H9 (cell line): ENCODE measurements around the gene CLEC2L. TPM values are rescaled to one million over a fixed set of nuclear protein-coding genes. Genes with fewer than 3 reads are reported as not detected.

Experiments used
- DNase-seq: peaks from one replicate; pipeline ENCODE4 v3.0.0-alpha.2; 2017
- H2AFZ ChIP-seq: one replicate; pipeline ENCODE4 v1.6.1; 2013; ENCODE audit warnings: mild to moderate bottlenecking, low read length, control low read depth, moderate library complexity
- H2AK5ac ChIP-seq: 2 replicates; pipeline ENCODE4 v1.6.1; 2013; ENCODE audit warnings: low read length, control low read depth, mixed read lengths; ENCODE audit not compliant: insufficient read length
- H2BK120ac ChIP-seq: one replicate; pipeline ENCODE4 v1.6.1; 2013; ENCODE audit warnings: low read depth, mild to moderate bottlenecking, low read length, control low read depth, inconsistent platforms; ENCODE audit not compliant: poor library complexity, severe bottlenecking
- H2BK12ac ChIP-seq: 2 replicates; pipeline ENCODE4 v1.6.1; 2013; ENCODE audit warnings: low read length, control low read depth, mixed read lengths, low read depth; ENCODE audit not compliant: insufficient read length
- H2BK15ac ChIP-seq: 2 replicates; pipeline ENCODE4 v1.6.1; 2013; ENCODE audit warnings: low read depth, low read length, control low read depth
- H2BK20ac ChIP-seq: one replicate; pipeline ENCODE4 v1.6.1; 2013; ENCODE audit warnings: low read depth, mild to moderate bottlenecking, low read length, control low read depth, inconsistent platforms; ENCODE audit not compliant: poor library complexity, severe bottlenecking
- H2BK5ac ChIP-seq: 2 replicates; pipeline ENCODE4 v1.6.1; 2013; ENCODE audit warnings: low read length, control low read depth, mixed read lengths; ENCODE audit not compliant: insufficient read length
- H3K14ac ChIP-seq: 2 replicates; pipeline ENCODE4 v1.6.1; 2013; ENCODE audit warnings: low read length, control low read depth; ENCODE audit not compliant: insufficient read depth
- H3K18ac ChIP-seq: 2 replicates; pipeline ENCODE4 v1.6.1; 2013; ENCODE audit warnings: low read depth, mild to moderate bottlenecking, mixed read lengths, low read length, control low read depth; ENCODE audit not compliant: insufficient read length
- H3K23ac ChIP-seq: 2 replicates; pipeline ENCODE4 v1.6.1; 2013; ENCODE audit warnings: low read length, control low read depth, mixed read lengths, low read depth; ENCODE audit not compliant: insufficient read length
- H3K23me2 ChIP-seq: 2 replicates; pipeline ENCODE4 v1.6.1; 2013; ENCODE audit warnings: low read depth, mild to moderate bottlenecking, mixed read lengths, low read length, control low read depth; ENCODE audit not compliant: insufficient read length, poor library complexity, severe bottlenecking
- H3K27ac ChIP-seq: 2 replicates; pipeline ENCODE4 v1.5.1; 2013; ENCODE audit warnings: low read length, control low read depth, mixed read lengths, low read depth; ENCODE audit not compliant: insufficient read length
- H3K27me3 ChIP-seq: 2 replicates; pipeline ENCODE4 v1.6.1; 2013; ENCODE audit warnings: low read length, control low read depth, inconsistent platforms; ENCODE audit not compliant: insufficient read depth
- H3K4ac ChIP-seq: 2 replicates; pipeline ENCODE4 v1.6.1; 2013; ENCODE audit warnings: low read depth, mild to moderate bottlenecking, control low read depth, inconsistent platforms, low read length, moderate library complexity
- H3K4me1 ChIP-seq: 2 replicates; pipeline ENCODE4 v1.6.1; 2013; ENCODE audit warnings: low read length, control low read depth, inconsistent platforms; ENCODE audit not compliant: insufficient read depth
- H3K4me2 ChIP-seq: 2 replicates; pipeline ENCODE4 v1.6.1; 2013; ENCODE audit warnings: low read length, control low read depth, mixed read lengths; ENCODE audit not compliant: insufficient read length, insufficient read depth
- H3K56ac ChIP-seq: 2 replicates; pipeline ENCODE4 v1.6.1; 2013; ENCODE audit warnings: low read depth, mild to moderate bottlenecking, mixed read lengths, low read length, control low read depth; ENCODE audit not compliant: insufficient read length
- H3K79me1 ChIP-seq: 2 replicates; pipeline ENCODE4 v1.6.1; 2013; ENCODE audit warnings: low read depth, mild to moderate bottlenecking, moderate library complexity, low read length, control low read depth, inconsistent platforms; ENCODE audit not compliant: insufficient read depth, poor library complexity, severe bottlenecking
- H3K79me2 ChIP-seq: 2 replicates; pipeline ENCODE4 v1.6.1; 2013; ENCODE audit warnings: low read length, control low read depth, inconsistent platforms; ENCODE audit not compliant: insufficient read depth
- H3K9ac ChIP-seq: 2 replicates; pipeline ENCODE4 v1.6.1; 2013; ENCODE audit warnings: low read length, control low read depth, mixed read lengths; ENCODE audit not compliant: insufficient read length; ENCODE audit errors: extremely low read depth
- H3K9me3 ChIP-seq: one replicate; pipeline ENCODE4 v1.6.1; 2013; ENCODE audit warnings: low read depth, low read length, inconsistent platforms; ENCODE audit not compliant: control insufficient read depth
- H3T11ph ChIP-seq: one replicate; pipeline ENCODE4 v1.6.1; 2013; ENCODE audit warnings: mild to moderate bottlenecking, low read length, control low read depth, inconsistent platforms
- H4K20me1 ChIP-seq: one replicate; pipeline ENCODE4 v1.6.1; 2013; ENCODE audit not compliant: control insufficient read depth, insufficient read length, insufficient read depth
- H4K5ac ChIP-seq: 2 replicates; pipeline ENCODE4 v1.6.1; 2013; ENCODE audit warnings: low read depth, mild to moderate bottlenecking, mixed read lengths, low read length, control low read depth; ENCODE audit not compliant: insufficient read length
- H4K8ac ChIP-seq: replicated peaks from 2 replicates; pipeline ENCODE4 v1.6.1; 2013; ENCODE audit warnings: low read length, control low read depth, mixed read lengths, low read depth; ENCODE audit not compliant: insufficient read length
- H4K91ac ChIP-seq: 2 replicates; pipeline ENCODE4 v1.6.1; 2013; ENCODE audit warnings: low read depth, mild to moderate bottlenecking, moderate library complexity, mixed read lengths, low read length, control low read depth; ENCODE audit not compliant: insufficient read length
- H3K27ac Mint-ChIP-seq, 3 experiments: 2 replicates in 2 of 3; 3 replicates in 1 of 3; pipeline ENCODE4 v1.8.0; 2020 to 2021; ENCODE audit warnings: mixed read lengths in 3 of 3, mild to moderate bottlenecking in 1 of 3, moderate library complexity in 1 of 3
- H3K27me3 Mint-ChIP-seq: 2 replicates; pipeline ENCODE4 v1.8.0; 2021; ENCODE audit warnings: low read depth, mild to moderate bottlenecking, moderate library complexity, mixed read lengths
- H3K36me3 Mint-ChIP-seq, 3 experiments: 2 replicates in 2 of 3; 3 replicates in 1 of 3; pipeline ENCODE4 v1.8.0; 2020 to 2021; ENCODE audit warnings: low read depth in 3 of 3, mixed read lengths in 3 of 3; ENCODE audit not compliant: insufficient read depth in 1 of 3
- H3K4me1 Mint-ChIP-seq, 2 experiments: 2 replicates each; pipeline ENCODE4 v1.8.0; 2020; ENCODE audit warnings: mixed read lengths in 2 of 2
- H3K4me3 Mint-ChIP-seq, 2 experiments: 2 replicates in 1 of 2; 3 replicates in 1 of 2; pipeline ENCODE4 v1.8.0; 2020 to 2021; ENCODE audit warnings: mild to moderate bottlenecking in 2 of 2, mixed read lengths in 2 of 2, moderate library complexity in 1 of 2
- H3K9me3 Mint-ChIP-seq, 2 experiments: 2 replicates in 1 of 2; 3 replicates in 1 of 2; pipeline ENCODE4 v1.8.0; 2020; ENCODE audit warnings: mild to moderate bottlenecking in 2 of 2, mixed read lengths in 2 of 2, moderate library complexity in 1 of 2
- WGBS: extraction: QIAGEN DNeasy Blood & Tissue Kit; methylation state at CpG from one replicate; pipeline ENCODE4 v1.1.7; 2013; ENCODE audit warnings: missing lambda C conversion rate, low lambda C conversion rate, mixed read lengths; ENCODE audit not compliant: insufficient read length; ENCODE audit errors: extremely low coverage; 5-methylcytosine and 5-hydroxymethylcytosine counted together
- total RNA-seq: library from RNA; stranded (reverse); gene quantifications from 2 replicates; pipeline ENCODE4 v1.2.1, GENCODE V29; 2021
- TF ChIP-seq, protein P1 (sequence below): fragments of 200-600 bp; sonication (generic); conservative IDR thresholded peaks from 3 replicates; pipeline ENCODE4 v1.8.0; 2021; ENCODE audit warnings: antibody characterized with exemption, mild to moderate bottlenecking

Gene CLEC2L
- total RNA-seq, 1 experiment from 2014 or later = 0.74 TPM

DNA sequence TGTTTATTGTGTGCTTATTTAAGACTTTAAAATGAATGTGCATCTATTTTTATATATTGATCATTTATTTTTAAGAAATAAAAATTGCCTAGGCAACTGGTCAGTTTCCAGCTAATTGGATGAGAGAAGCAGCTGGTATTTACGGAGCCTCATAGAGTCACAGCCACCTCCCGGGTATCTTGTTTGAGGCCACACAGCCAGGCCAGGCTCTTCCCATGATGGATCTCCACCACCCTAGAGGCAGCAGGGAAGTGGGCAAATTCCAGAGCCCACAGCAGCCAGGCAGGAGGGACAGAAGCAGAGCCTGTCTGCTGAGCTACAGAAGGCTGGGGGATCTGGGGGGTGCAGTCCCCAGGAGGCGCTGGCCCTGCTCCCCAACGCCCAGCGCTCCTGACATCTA is 61.6 kb downstream of the CLEC2L start:
- no peak overlapping the region for H4K5ac ChIP-seq
- Mint-ChIP-seq H3K27ac (no peak overlapping the region), H3K4me3 (no peak overlapping the region), H3K9me3 (no peaks in the 10 kb centered on the region), H3K27me3 (no peaks in the 10 kb centered on the region), H3K36me3 (peaks cover 0 to 7% (median 5%) of the 10 kb centered on the region in 3 experiments; a peak in 6 of 7 replicates), H3K4me1 (peaks cover 3 to 10% of the 10 kb centered on the region in 2 experiments)
- H3K18ac ChIP-seq = no peak overlapping the region
- H2BK12ac ChIP-seq = no peak overlapping the region
- H3K4me2 ChIP-seq = no peak overlapping the region
- DNase-seq = no peak
- H3K79me1 ChIP-seq = no peaks in the 10 kb centered on the region
- H3K9me3 ChIP-seq = no peaks in the 10 kb centered on the region
- H2BK5ac ChIP-seq = no peak overlapping the region
- H3T11ph ChIP-seq = no peak overlapping the region
- H2BK20ac ChIP-seq = no peak overlapping the region
- no peak overlapping the region for H2AK5ac ChIP-seq
- no peaks in the 10 kb centered on the region for H3K27me3 ChIP-seq
- no peaks in the 10 kb centered on the region for H3K23me2 ChIP-seq
- H2BK15ac ChIP-seq = no peak overlapping the region
- no peak overlapping the region for H3K27ac ChIP-seq
- H3K23ac ChIP-seq = no peak overlapping the region
- WGBS = no CpG with 5 or more reads among the region's 5 CpGs
- H3K9ac ChIP-seq = no peak overlapping the region
- no peaks in the 10 kb centered on the region for H3K79me2 ChIP-seq
- H3K14ac ChIP-seq = no peak overlapping the region; the same call in 1 of the 2 replicates
- no peaks in the 10 kb centered on the region for H4K20me1 ChIP-seq
- no peak overlapping the region for H2BK120ac ChIP-seq
- H3K56ac ChIP-seq = no peak overlapping the region
- TF ChIP-seq, protein P1, sequence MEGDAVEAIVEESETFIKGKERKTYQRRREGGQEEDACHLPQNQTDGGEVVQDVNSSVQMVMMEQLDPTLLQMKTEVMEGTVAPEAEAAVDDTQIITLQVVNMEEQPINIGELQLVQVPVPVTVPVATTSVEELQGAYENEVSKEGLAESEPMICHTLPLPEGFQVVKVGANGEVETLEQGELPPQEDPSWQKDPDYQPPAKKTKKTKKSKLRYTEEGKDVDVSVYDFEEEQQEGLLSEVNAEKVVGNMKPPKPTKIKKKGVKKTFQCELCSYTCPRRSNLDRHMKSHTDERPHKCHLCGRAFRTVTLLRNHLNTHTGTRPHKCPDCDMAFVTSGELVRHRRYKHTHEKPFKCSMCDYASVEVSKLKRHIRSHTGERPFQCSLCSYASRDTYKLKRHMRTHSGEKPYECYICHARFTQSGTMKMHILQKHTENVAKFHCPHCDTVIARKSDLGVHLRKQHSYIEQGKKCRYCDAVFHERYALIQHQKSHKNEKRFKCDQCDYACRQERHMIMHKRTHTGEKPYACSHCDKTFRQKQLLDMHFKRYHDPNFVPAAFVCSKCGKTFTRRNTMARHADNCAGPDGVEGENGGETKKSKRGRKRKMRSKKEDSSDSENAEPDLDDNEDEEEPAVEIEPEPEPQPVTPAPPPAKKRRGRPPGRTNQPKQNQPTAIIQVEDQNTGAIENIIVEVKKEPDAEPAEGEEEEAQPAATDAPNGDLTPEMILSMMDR = no peak
- H4K91ac ChIP-seq = no peak overlapping the region
- H4K8ac ChIP-seq = no peak overlapping the region
- H3K4me1 ChIP-seq = no peaks in the 10 kb centered on the region
- no peak overlapping the region for H3K4ac ChIP-seq
- no peak overlapping the region for H2AFZ ChIP-seq
